Activated CD4-positive, alpha-beta memory T cell treated with anti-CD3 and anti-CD28 coated beads, Interleukin-2, amount 10 ng/mL, durations not matched to agents 7 days and 5 days (primary cell): ENCODE measurements around the gene FAM110A. TPM values are rescaled to one million over a fixed set of nuclear protein-coding genes. Genes with fewer than 3 reads are reported as not detected.
"Not testable (repeated sequence)": the region's sequence is repeated elsewhere in the genome, so short reads cannot be mapped to it uniquely, and the experiment has no call there.

Experiments used
- CTCF ChIA-PET: fragments of 350-600 bp; sonication (Branson Sonifier 250); formaldehyde crosslinking; loops from one replicate; lab custom pipeline; 2021; ENCODE audit warnings: antibody characterized with exemption, inconsistent platforms; lab: Charles Lee
- POLR2A ChIA-PET: fragments of 350-600 bp; sonication (Branson Sonifier 250); formaldehyde crosslinking; loops from one replicate; lab custom pipeline; 2021; ENCODE audit warnings: antibody characterized with exemption; lab: Charles Lee
- DNase-seq: peaks from one replicate; pipeline ENCODE4 v3.0.0-alpha.2; 2020
- H3K27ac Mint-ChIP-seq: one replicate; pipeline ENCODE4 v1.8.0; 2021; ENCODE audit warnings: mild to moderate bottlenecking, mixed read lengths
- H3K27me3 Mint-ChIP-seq: one replicate; pipeline ENCODE4 v1.8.0; 2021; ENCODE audit warnings: mixed read lengths
- H3K36me3 Mint-ChIP-seq: one replicate; pipeline ENCODE4 v1.8.0; 2021; ENCODE audit warnings: low read depth, mixed read lengths
- H3K4me1 Mint-ChIP-seq: one replicate; pipeline ENCODE4 v1.8.0; 2021; ENCODE audit warnings: mixed read lengths
- H3K4me3 Mint-ChIP-seq: one replicate; pipeline ENCODE4 v1.8.0; 2021; ENCODE audit warnings: mild to moderate bottlenecking, mixed read lengths
- H3K9me3 Mint-ChIP-seq: one replicate; pipeline ENCODE4 v1.8.0; 2021; ENCODE audit warnings: mixed read lengths
- total RNA-seq, 2 experiments: library from RNA; stranded (reverse); gene quantifications; one replicate each; pipeline ENCODE4 v1.2.3, GENCODE V29; 2021

The FAM110A gene
- total RNA-seq, 2 experiments from 2014 or later, result 34.7 to 35.9 TPM

GRCh38 chr20:887137-887536 is 53.6 kb downstream of the FAM110A start:
- ChIA-PET POLR2A (no interaction called here), CTCF (interaction anchor here (1.5 kb wide), 1 partner anchor 68 kb away, joined by 6 read pairs; no protein-coding TSS in a partner anchor)
- H3K27me3 Mint-ChIP-seq, result peaks cover 16% of the 10 kb centered on the region
- H3K27ac Mint-ChIP-seq, result no peak overlapping the region
- H3K4me3 Mint-ChIP-seq, result no peak overlapping the region
- H3K4me1 Mint-ChIP-seq, result peaks cover 13% of the 10 kb centered on the region
- no peaks in the 10 kb centered on the region for H3K9me3 Mint-ChIP-seq
- no peak for DNase-seq
- H3K36me3 Mint-ChIP-seq, result no peaks in the 10 kb centered on the region

DNA sequence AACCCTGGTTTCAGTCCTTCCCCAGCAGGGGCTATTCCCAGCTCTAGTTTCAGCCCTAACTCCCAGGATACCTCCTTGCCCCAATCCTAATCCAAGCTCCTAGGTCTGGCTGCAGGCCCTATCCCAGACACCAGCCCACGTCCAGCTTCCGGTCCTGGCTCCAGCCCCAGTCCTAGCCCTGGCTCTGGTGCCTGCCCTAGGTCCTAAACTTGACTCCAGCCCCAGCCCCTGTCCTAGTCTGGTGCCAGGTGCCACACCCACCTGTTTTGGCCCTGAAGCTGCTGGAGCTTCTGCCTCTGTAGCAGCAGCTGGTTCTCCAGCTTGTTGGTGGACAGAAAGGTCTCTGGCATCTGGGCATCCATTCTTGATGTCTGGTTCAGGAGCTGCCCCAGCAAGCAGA is 54.5 kb downstream of the FAM110A start:
- Mint-ChIP-seq H3K27me3 (peaks cover 22% of the 10 kb centered on the region), H3K4me1 (peaks cover 6% of the 10 kb centered on the region), H3K36me3 (no peaks in the 10 kb centered on the region), H3K4me3 (no peak overlapping the region), H3K27ac (no peak overlapping the region), H3K9me3 (no peaks in the 10 kb centered on the region)
- ChIA-PET POLR2A (no interaction called here), CTCF (interaction anchor here (1.1 kb wide), 1 partner anchor 44 kb away, joined by 4 read pairs; no protein-coding TSS in a partner anchor)
- DNase-seq, result no peak

DNA sequence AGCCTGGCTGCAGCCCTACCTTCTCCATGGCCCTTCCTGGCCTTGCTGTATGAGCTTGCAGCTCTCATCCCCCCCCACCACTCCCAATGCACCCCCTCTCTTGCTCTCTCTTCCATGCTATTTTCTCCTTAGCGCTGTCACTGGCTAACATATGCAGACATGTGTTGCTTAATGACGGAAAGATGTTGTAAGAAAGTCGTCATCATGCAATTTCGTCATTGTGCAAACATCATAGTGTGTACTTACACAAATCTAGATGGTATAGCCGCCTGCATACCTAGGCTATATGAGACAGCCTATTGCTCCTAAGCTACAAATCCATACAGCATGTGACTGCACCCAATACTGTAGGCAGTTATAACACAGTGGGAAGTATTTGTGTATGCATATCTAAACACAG is 55.6 kb downstream of the FAM110A start:
- DNase-seq, result no peak
- Mint-ChIP-seq H3K4me3 (no peak overlapping the region), H3K27ac (no peak overlapping the region), H3K9me3 (no peaks in the 10 kb centered on the region), H3K27me3 (peaks cover 28% of the 10 kb centered on the region), H3K36me3 (no peaks in the 10 kb centered on the region), H3K4me1 (peaks cover 2% of the 10 kb centered on the region)
- POLR2A ChIA-PET, result no interaction called here
- CTCF ChIA-PET, result no interaction called here

DNA sequence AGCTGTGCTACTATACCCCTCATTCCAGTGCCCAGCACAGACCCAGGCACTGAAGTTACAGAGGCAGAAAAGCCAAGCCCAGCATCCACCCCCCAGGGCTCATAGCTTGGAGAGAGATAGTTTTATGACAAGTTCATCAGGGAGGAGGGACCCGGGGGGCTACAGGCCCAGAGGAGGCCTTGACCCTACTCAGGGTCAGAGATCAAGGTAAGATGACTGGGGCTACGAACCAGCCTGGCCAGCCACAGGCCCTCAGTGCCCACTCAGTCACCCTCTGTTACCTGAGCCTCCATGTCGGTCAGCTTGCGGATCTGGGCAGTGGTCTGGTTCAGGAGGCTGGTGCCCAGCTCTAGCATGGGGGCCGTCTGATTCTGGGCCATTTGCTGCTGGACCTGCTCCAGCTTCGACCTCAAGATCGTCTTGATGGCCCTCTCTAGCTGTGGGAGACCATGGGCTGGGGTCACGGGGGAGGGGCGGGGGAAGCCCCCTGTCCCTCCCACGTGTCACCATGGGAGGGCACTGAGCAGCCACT is 56.5 kb downstream of the FAM110A start:
- Mint-ChIP-seq H3K4me3 (no peak overlapping the region), H3K4me1 (peaks cover 2% of the 10 kb centered on the region), H3K36me3 (no peaks in the 10 kb centered on the region), H3K27me3 (peaks cover 24% of the 10 kb centered on the region), H3K9me3 (no peaks in the 10 kb centered on the region), H3K27ac (no peak overlapping the region)
- no peak for DNase-seq
- ChIA-PET POLR2A (no interaction called here), CTCF (no interaction called here)

GRCh38 chr20:890666-891057 is 57.1 kb downstream of the FAM110A start:
- CTCF ChIA-PET, result no interaction called here

GRCh38 chr20:891058-891705 is 57.7 kb downstream of the FAM110A start:
- ChIA-PET POLR2A (no interaction called here), CTCF (interaction anchor here (0.6 kb wide), 1 partner anchor 63 kb away, joined by 3 read pairs; no protein-coding TSS in a partner anchor)
- DNase-seq, result no peak
- H3K27me3 Mint-ChIP-seq, result peaks cover 15% of the 10 kb centered on the region
- H3K36me3 Mint-ChIP-seq, result no peaks in the 10 kb centered on the region
- no peaks in the 10 kb centered on the region for H3K9me3 Mint-ChIP-seq
- H3K27ac Mint-ChIP-seq, result no peak overlapping the region
- H3K4me3 Mint-ChIP-seq, result no peak overlapping the region
- no peaks in the 10 kb centered on the region for H3K4me1 Mint-ChIP-seq

More at GRCh38 chr20:890666-891057, 57.1 kb downstream of the FAM110A start:
- POLR2A ChIA-PET, result no interaction called here
- Mint-ChIP-seq H3K4me3 (no peak overlapping the region), H3K4me1 (no peaks in the 10 kb centered on the region), H3K9me3 (no peaks in the 10 kb centered on the region), H3K36me3 (no peaks in the 10 kb centered on the region), H3K27me3 (peaks cover 17% of the 10 kb centered on the region), H3K27ac (no peak overlapping the region)
- DNase-seq, result no peak

DNA sequence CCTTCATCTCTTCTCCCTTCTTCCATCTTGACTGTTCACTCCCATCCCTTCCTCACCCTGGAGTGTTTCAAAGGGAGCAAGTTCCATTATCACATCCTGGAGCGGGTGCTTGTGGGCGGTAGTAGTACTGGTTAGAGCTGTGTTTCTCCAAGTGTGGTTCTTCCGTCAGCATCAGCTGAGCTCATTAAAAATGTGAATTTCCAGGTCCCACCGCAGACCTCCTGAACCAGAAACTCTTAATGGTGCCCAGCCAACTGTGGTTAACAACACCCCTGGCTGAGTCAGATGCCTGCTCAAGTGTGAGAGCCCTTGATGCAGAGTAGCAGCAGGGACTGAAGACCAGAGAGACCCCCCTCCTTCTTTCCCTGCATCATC is 58.2 kb downstream of the FAM110A start:
- H3K27me3 Mint-ChIP-seq, result peaks cover 15% of the 10 kb centered on the region
- DNase-seq, result no peak
- no peaks in the 10 kb centered on the region for H3K4me1 Mint-ChIP-seq
- H3K4me3 Mint-ChIP-seq, result no peak overlapping the region
- no peaks in the 10 kb centered on the region for H3K36me3 Mint-ChIP-seq
- H3K27ac Mint-ChIP-seq, result no peak overlapping the region
- POLR2A ChIA-PET, result no interaction called here
- CTCF ChIA-PET, result interaction anchor here (0.6 kb wide), 1 partner anchor 62 kb away, joined by 3 read pairs; no protein-coding TSS in a partner anchor
- no peaks in the 10 kb centered on the region for H3K9me3 Mint-ChIP-seq

GRCh38 chr20:892371-892770 is 58.9 kb downstream of the FAM110A start:
- H3K36me3 Mint-ChIP-seq, H3K9me3 Mint-ChIP-seq, POLR2A ChIA-PET, DNase-seq, H3K27ac Mint-ChIP-seq, H3K4me3 Mint-ChIP-seq, H3K4me1 Mint-ChIP-seq, CTCF ChIA-PET: not testable (repeated sequence)
- peaks cover 17% of the 10 kb centered on the region for H3K27me3 Mint-ChIP-seq

Other genes starting within 250 kb of the FAM110A start
- not detected for gene TCF15, start 223.4 kb upstream of the FAM110A start, total RNA-seq
- gene SRXN1, start 180.5 kb upstream of the FAM110A start, total RNA-seq, result 10 to 100 TPM; 16.9 to 17.1 TPM
- not detected for gene SCRT2, start 157.9 kb upstream of the FAM110A start, total RNA-seq
- gene SLC52A3, start 65.2 kb upstream of the FAM110A start, total RNA-seq, result not detected
- not detected for gene ANGPT4, start 82.6 kb downstream of the FAM110A start, total RNA-seq
- not detected for gene RSPO4, start 168.6 kb downstream of the FAM110A start, total RNA-seq